B cell (primary cell): ENCODE measurements around the gene DYNC1I1.

ENCODE experiments used
- EZH2 ChIP-seq: IDR thresholded peaks from 2 replicates; pipeline ENCODE4 v1.6.1; 2012; ENCODE audit warnings: borderline replicate concordance, low read depth, mild to moderate bottlenecking, moderate library complexity, low read length; ENCODE audit not compliant: insufficient read depth, poor library complexity, severe bottlenecking
- TF ChIP-seq, protein P1 (sequence below): fragments of 200-600 bp; IDR thresholded peaks from one replicate; pipeline ENCODE4 v1.8.0; 2022; ENCODE audit warnings: antibody characterized with exemption, mild to moderate bottlenecking

- TF ChIP-seq, protein P1, sequence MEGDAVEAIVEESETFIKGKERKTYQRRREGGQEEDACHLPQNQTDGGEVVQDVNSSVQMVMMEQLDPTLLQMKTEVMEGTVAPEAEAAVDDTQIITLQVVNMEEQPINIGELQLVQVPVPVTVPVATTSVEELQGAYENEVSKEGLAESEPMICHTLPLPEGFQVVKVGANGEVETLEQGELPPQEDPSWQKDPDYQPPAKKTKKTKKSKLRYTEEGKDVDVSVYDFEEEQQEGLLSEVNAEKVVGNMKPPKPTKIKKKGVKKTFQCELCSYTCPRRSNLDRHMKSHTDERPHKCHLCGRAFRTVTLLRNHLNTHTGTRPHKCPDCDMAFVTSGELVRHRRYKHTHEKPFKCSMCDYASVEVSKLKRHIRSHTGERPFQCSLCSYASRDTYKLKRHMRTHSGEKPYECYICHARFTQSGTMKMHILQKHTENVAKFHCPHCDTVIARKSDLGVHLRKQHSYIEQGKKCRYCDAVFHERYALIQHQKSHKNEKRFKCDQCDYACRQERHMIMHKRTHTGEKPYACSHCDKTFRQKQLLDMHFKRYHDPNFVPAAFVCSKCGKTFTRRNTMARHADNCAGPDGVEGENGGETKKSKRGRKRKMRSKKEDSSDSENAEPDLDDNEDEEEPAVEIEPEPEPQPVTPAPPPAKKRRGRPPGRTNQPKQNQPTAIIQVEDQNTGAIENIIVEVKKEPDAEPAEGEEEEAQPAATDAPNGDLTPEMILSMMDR: no peak
- no peak for TF ChIP-seq EZH2
Observed at GRCh38 chr7:95950698-95951097, 178.3 kb downstream of the DYNC1I1 start.
